Upper lobe of right lung (tissue), 1 donor: ENCODE results near the gene WBP1L. TPM values are rescaled to one million over a fixed set of nuclear protein-coding genes. Genes with fewer than 3 reads are reported as not detected.
"Not testable (repeated sequence)": the region's sequence is repeated elsewhere in the genome, so short reads cannot be mapped to it uniquely, and the experiment has no call there.

Experiments
- ATAC-seq: fragments of 200-7000 bp; cut with Tn5 transposase; one replicate; pipeline ENCODE4 v1.9.1; 2020; ENCODE audit warnings: mild to moderate bottlenecking, moderate library complexity
- DNase-seq: peaks from one replicate; pipeline ENCODE4 v3.0.0-alpha.2; 2020
- H3K27ac ChIP-seq: fragments of 200-600 bp; one replicate; pipeline ENCODE4 v1.8.0; 2022
- H3K27me3 ChIP-seq: fragments of 200-600 bp; one replicate; pipeline ENCODE4 v1.8.0; 2022; ENCODE audit warnings: mild to moderate bottlenecking
- H3K36me3 ChIP-seq: fragments of 200-600 bp; one replicate; pipeline ENCODE4 v1.8.0; 2022
- H3K4me1 ChIP-seq: fragments of 200-600 bp; one replicate; pipeline ENCODE4 v1.8.0; 2022
- H3K4me3 ChIP-seq: fragments of 200-600 bp; one replicate; pipeline ENCODE4 v1.8.0; 2022; ENCODE audit warnings: mild to moderate bottlenecking
- H3K9me3 ChIP-seq: fragments of 200-600 bp; one replicate; pipeline ENCODE4 v1.8.0; 2022
- intact Hi-C: fragments of 100-400 bp; cut with DNase I; formaldehyde crosslinking; loops from one replicate; pipeline ENCODE4 v1.11.0; 2022
- total RNA-seq: library from RNA; stranded (reverse); fragmentation: NEBNext Ultra II Directional; extraction: Animal tissue kit (Norgen Biotek cat#: 25700); gene quantifications from one replicate; pipeline ENCODE4 v1.2.1, GENCODE V29; 2021
- TF ChIP-seq, protein P1 (sequence below): fragments of 200-600 bp; IDR thresholded peaks from one replicate; pipeline ENCODE4 v1.8.0; 2022; ENCODE audit warnings: antibody characterized with exemption
- donor health status: DM: no; HTN: yes; CAD: no; lungs with severe emphysema.

WBP1L gene
- total RNA-seq, 1 donor from 2014 or later: 49.0 TPM

DNA sequence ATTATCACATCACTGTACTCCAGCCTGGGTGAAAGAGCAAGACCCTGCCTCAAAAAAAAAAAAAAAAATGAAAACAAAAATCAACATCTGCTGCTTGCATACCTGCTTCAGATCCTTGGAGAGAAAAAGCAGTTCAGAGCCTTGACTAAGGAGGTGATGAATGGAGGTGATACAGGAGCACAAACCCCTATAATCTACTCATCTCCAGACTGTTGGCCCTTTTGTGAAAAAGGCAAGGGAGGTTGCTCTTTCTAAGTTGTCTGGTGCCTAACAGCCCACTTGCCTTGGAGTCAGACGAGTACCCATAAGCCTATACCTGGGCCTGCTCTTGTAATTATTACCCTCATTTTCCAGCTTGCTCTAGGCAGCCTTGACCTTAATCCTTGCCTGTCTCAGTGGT is 27.9 kb upstream of the WBP1L start:
- H3K27ac ChIP-seq: no peak overlapping the region
- no peak for ATAC-seq
- TF ChIP-seq, protein P1, sequence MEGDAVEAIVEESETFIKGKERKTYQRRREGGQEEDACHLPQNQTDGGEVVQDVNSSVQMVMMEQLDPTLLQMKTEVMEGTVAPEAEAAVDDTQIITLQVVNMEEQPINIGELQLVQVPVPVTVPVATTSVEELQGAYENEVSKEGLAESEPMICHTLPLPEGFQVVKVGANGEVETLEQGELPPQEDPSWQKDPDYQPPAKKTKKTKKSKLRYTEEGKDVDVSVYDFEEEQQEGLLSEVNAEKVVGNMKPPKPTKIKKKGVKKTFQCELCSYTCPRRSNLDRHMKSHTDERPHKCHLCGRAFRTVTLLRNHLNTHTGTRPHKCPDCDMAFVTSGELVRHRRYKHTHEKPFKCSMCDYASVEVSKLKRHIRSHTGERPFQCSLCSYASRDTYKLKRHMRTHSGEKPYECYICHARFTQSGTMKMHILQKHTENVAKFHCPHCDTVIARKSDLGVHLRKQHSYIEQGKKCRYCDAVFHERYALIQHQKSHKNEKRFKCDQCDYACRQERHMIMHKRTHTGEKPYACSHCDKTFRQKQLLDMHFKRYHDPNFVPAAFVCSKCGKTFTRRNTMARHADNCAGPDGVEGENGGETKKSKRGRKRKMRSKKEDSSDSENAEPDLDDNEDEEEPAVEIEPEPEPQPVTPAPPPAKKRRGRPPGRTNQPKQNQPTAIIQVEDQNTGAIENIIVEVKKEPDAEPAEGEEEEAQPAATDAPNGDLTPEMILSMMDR: no peak

DNA sequence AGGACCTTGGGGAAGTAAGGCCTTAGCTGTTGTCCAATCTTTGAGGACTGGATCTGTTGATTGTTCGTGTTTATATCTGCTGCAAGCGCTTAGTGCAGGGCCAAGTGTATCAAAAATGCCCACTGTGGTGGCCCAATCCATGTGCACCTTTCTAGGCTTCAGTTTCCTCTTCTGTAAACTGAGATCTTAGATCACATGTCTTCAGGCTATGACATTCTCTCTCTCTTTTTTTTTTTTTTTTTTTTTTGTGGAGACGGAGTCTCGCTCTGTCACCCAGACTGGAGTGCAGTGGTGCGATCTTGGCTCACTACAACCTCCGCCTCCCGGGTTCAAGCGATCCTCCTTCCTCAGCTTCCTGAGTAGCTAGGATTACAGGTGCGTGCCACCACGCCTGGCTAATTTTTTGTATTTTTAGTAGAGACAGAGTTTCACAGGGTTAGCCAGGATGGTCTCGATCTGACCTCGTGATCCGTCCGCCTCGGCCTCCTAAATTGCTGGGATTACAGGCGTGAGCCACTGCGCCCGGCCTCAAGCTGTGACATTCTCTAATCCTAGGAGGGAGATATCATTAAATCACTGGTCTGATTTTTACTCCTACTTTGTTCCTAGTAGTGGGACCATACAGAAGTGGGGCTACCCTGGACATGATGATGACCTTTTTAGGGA is 26.7 kb upstream of the WBP1L start:
- ATAC-seq, H3K27me3 ChIP-seq, H3K9me3 ChIP-seq, DNase-seq, H3K4me3 ChIP-seq, H3K36me3 ChIP-seq, intact Hi-C loops, H3K27ac ChIP-seq: not testable (repeated sequence)
- peaks cover 17% of the 10 kb centered on the region for H3K4me1 ChIP-seq

More for the DNA sequence above, 27.9 kb upstream of the WBP1L start:
- H3K4me1 ChIP-seq: peaks cover 18% of the 10 kb centered on the region
- no peak for DNase-seq
- H3K36me3 ChIP-seq: no peaks in the 10 kb centered on the region
- H3K4me3 ChIP-seq: no peak overlapping the region
- H3K27me3 ChIP-seq: no peaks in the 10 kb centered on the region
- H3K9me3 ChIP-seq: no peaks in the 10 kb centered on the region
- intact Hi-C loops: no loop called here

DNA sequence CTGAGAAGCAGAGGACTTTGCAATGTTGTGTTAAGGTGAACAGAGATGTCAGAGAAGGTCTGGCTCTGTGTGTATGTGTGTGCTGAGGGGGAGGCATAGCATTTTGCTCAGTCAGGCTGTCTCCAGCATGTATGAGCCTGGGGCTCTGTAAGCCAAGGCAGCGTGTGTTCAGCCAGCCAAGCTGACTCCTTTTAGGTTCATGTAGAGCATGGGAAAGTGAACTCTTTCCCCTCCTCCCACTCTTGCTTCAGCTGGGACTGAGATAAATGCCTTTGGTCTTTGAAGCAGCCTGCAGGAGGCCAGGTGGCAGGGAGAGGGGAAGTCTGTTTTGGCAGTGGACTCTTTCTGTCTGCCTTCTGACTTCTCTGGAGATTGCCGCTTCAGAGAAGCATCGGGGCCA is 25.5 kb upstream of the WBP1L start:
- no peaks in the 10 kb centered on the region for H3K36me3 ChIP-seq
- ATAC-seq (no peak), DNase-seq (no peak)
- no peak overlapping the region for H3K4me3 ChIP-seq
- H3K4me1 ChIP-seq: peaks cover 8% of the 10 kb centered on the region
- TF ChIP-seq, protein P1: no peak
- no peaks in the 10 kb centered on the region for H3K9me3 ChIP-seq
- H3K27me3 ChIP-seq: no peaks in the 10 kb centered on the region
- intact Hi-C loops: no loop called here
- no peak overlapping the region for H3K27ac ChIP-seq

DNA sequence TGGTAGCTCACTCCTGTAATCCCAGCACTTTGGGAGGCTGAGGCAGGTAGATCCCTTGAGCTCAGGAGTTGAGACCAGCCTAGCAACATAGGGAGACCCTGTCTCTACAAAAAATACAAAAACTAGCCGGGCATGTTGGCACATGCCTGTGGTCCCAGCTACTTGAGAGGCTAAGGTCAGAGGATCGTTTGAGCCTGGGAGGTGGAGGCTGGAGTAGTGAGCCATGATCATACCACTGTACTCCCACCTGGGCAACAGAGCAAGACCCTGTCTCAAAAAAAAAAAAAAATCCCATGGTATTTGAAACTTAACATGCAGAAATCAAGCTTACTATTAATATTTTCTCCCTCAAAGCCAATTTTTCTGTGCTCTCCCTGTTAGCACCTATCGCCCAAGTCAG is 23.4 kb upstream of the WBP1L start:
- DNase-seq: no peak
- Histone ChIP-seq H3K9me3 (no peaks in the 10 kb centered on the region), H3K27ac (no peak overlapping the region), H3K36me3 (no peaks in the 10 kb centered on the region), H3K4me3 (no peak overlapping the region), H3K27me3 (no peaks in the 10 kb centered on the region), H3K4me1 (peaks cover 1% of the 10 kb centered on the region)
- intact Hi-C loops: no loop called here
- TF ChIP-seq, protein P1: no peak
- ATAC-seq: no peak

DNA sequence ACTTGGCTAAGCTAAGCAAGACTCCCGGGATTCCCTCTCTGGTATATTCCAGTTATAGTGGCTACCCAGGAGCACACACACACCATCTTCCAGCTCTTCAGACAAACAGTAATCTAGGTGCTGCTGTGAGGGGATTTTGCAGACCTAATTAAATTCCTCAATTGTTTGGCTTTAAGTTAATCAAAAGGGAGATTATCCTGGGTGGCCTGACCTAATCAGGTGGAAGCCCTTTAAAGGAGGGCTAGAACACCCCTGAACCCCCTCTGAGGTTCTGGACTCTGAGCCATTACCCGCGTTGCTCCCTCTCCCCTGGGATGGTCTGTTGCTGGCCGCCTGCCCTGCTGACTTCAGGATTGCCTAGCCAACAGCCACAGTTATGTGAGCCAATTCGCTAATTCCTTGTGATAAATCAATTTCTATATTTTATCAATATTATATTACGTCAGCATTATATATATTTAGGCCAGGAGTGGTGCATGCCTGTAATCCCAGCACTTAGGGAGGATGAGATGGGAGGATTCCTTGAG is 22.9 kb upstream of the WBP1L start:
- Histone ChIP-seq H3K4me1 (no peaks in the 10 kb centered on the region), H3K9me3 (no peaks in the 10 kb centered on the region), H3K27ac (no peak overlapping the region), H3K36me3 (no peaks in the 10 kb centered on the region), H3K4me3 (no peak overlapping the region), H3K27me3 (no peaks in the 10 kb centered on the region)
- DNase-seq (no peak), ATAC-seq (no peak)
- TF ChIP-seq, protein P1: no peak
- intact Hi-C loops: no loop called here

DNA sequence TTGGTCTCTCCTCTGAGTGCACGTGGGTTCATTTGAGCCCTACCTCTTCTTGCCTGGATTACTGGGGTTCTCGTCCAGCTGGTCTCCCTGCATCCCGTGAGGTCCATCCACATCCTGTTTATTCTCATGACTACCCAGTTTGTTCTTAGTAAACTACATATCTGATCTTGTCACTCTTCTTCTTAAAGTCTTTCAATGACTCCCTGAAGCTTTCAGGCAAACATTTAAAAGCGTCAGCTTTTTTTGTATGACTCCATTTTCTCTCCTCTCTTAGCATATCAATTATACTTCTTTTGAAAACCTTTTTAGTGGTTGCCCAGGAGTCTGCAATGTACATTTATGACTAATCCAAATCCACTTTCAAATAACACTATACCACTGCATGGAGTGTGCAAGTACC is 21.8 kb upstream of the WBP1L start:
- Histone ChIP-seq H3K4me1 (no peaks in the 10 kb centered on the region), H3K27me3 (no peaks in the 10 kb centered on the region), H3K27ac (no peak overlapping the region), H3K9me3 (no peaks in the 10 kb centered on the region), H3K36me3 (peaks cover 2% of the 10 kb centered on the region), H3K4me3 (no peak overlapping the region)
- intact Hi-C loops: no loop called here
- TF ChIP-seq, protein P1: no peak
- ATAC-seq (no peak), DNase-seq (no peak)
